Heart left ventricle (tissue), 16 donors: Measurements from ENCODE around the gene ORC1. TPM values are rescaled to one million over a fixed set of nuclear protein-coding genes. Genes with fewer than 3 reads are reported as not detected.

Experiments
- ATAC-seq, 4 donors: fragments of 200-7000 bp; cut with Tn5 transposase; one replicate each; pipeline ENCODE4 v1.9.1; 2020 to 2022; ENCODE audit warnings: moderate library complexity in 4 of 4, mild to moderate bottlenecking in 3 of 4, moderate number of reproducible peaks in 1 of 4
- DNase-seq, 5 donors: peaks; one replicate each; pipeline ENCODE4 v3.0.0-alpha.2; 2020
- H3K27ac ChIP-seq, 12 donors: fragments of 200-600 bp; sonication (generic) in 4 of 12; one replicate each; pipeline versions ENCODE4 v1.5.0 to v1.8.0; 2016 to 2022; ENCODE audit warnings: mild to moderate bottlenecking in 2 of 12
- H3K27me3 ChIP-seq, 9 donors: fragments of 200-600 bp; sonication (generic) in 2 of 9; one replicate each; pipeline versions ENCODE4 v1.5.1 to v1.8.0; 2016 to 2022; ENCODE audit warnings: mild to moderate bottlenecking in 3 of 9
- H3K36me3 ChIP-seq, 9 donors: fragments of 200-600 bp; sonication (generic) in 2 of 9; one replicate each; pipeline versions ENCODE4 v1.5.0 to v1.8.0; 2018 to 2022; ENCODE audit warnings: mild to moderate bottlenecking in 2 of 9
- H3K4me1 ChIP-seq, 12 donors: fragments of 200-600 bp; sonication (generic) in 4 of 12; one replicate each; pipeline versions ENCODE4 v1.5.0 to v1.8.0; 2016 to 2022; ENCODE audit warnings: mild to moderate bottlenecking in 3 of 12
- H3K4me3 ChIP-seq, 12 donors: fragments of 200-600 bp; sonication (generic) in 4 of 12; one replicate each; pipeline versions ENCODE4 v1.5.0 to v1.8.0; 2017 to 2022; ENCODE audit warnings: mild to moderate bottlenecking in 9 of 12, moderate library complexity in 4 of 12
- H3K9me3 ChIP-seq, 12 donors: fragments of 200-600 bp; sonication (generic) in 4 of 12; one replicate each; pipeline versions ENCODE4 v1.5.0 to v1.8.0; 2016 to 2022; ENCODE audit warnings: mild to moderate bottlenecking in 1 of 12
- CTCF ChIP-seq, 12 donors: fragments of 200-600 bp; sonication (generic) in 4 of 12; IDR thresholded peaks; one replicate each; pipeline versions ENCODE4 v1.5.0 to v1.8.0; 2018 to 2022; ENCODE audit warnings: antibody characterized with exemption in 12 of 12, mild to moderate bottlenecking in 5 of 12
- POLR2A ChIP-seq, 2 donors: fragments of 450-650 bp; IDR thresholded peaks; one replicate each; pipeline ENCODE4 v1.6.1; 2017; ENCODE audit warnings: antibody characterized with exemption in 2 of 2, mild to moderate bottlenecking in 2 of 2, moderate library complexity in 2 of 2
- WGBS, 4 donors: extraction: QIAGEN DNeasy Blood & Tissue Kit in 2 of 4; methylation state at CpG; one replicate each; pipeline versions ENCODE4 v1.1.5 to v1.1.7; 2013 to 2018; 5-methylcytosine and 5-hydroxymethylcytosine counted together
- intact Hi-C, 10 donors: fragments of 100-400 bp; cut with DNase I; formaldehyde crosslinking; loops; one replicate each; pipeline versions ENCODE4 v1.11.1 to v1.14.2; 2022
- polyA plus RNA-seq, 2 donors: library from polyadenylated mRNA; stranded (reverse); fragments of 200-250 nt; gene quantifications; one replicate each; pipeline ENCODE4 v1.2.3, GENCODE V29; 2013
- total RNA-seq, 9 donors: library from RNA; depleted of rRNA in 2 of 9; stranded (reverse); fragments of >200 nt in 2 of 9; fragmentation: NEBNext Ultra II Directional in 3 of 9; extraction: Animal tissue kit (Norgen Biotek cat#: 25700) in 3 of 9; gene quantifications; one replicate each; pipeline versions ENCODE4 v1.1.0 to v1.2.4, GENCODE V29; 2016 to 2023
- donor health status: ischemic (EF 13 %, LVEDD 7.1; RV severe dilation, severe dysfunction).
- donor health status: healthy with polysubstance abuse.
- donor health status: DM: no; HTN: yes; CAD: no.
- donor health status: DM: no; HTN: no; CAD: no.
- donor health status: ischemic (EF 25% LVEDD 6.9; RV normal size, moderate dysfunction).
- donor health status: ischemic (EF 25% LVEDD 5.7; RV mildly dilated, moderate dysfunction).
- donor health status: healthy.
- donor health status: DM: yes; HTN: yes; CAD: no.
- donor health status: ischemic (EF 35%, LVEDD 5.7; RV mildly dilated, moderate dysfunction).
- donor health status: nonischemic (EF 11% LVEDD 7.7; RV severe dilation, severe dysfunction).
- donor health status: DM: yes; HTN: yes; CAD: no.
- donor health status: PGD.
- donor health status: ischemic (EF 29% LVEDD 5.4; RV normal size, mild dysfunction).
- donor health status: nonischemic (EF 23%, LVEDD 6.1; RV moderate dilation, normal function).

Gene ORC1
- total and polyA plus RNA-seq, 11 donors = 0.09 to 1.4 (median 0.19) TPM; not detected in 4

- Histone ChIP-seq H3K4me1 (peaks cover 0 to 3% (median 0%) of the 10 kb centered on the region in 12 donors), H3K27me3 (no peaks in the 10 kb centered on the region), H3K4me3 (no peak overlapping the region), H3K36me3 (peaks cover 0 to 100% (median 100%) of the 10 kb centered on the region in 9 donors), H3K27ac (no peak overlapping the region), H3K9me3 (no peaks in the 10 kb centered on the region)
- TF ChIP-seq CTCF (IDR thresholded peaks at IDR 0.05) (no peak), POLR2A (IDR thresholded peaks at IDR 0.05) (no peak)
- intact Hi-C loops = loop anchor here in 1 of 10 donors (10.0 kb wide), 1 partner anchor 271 kb away; no protein-coding TSS in a partner anchor
- ATAC-seq (no peak), DNase-seq (no peak)
- WGBS, 4 donors = 95 to 97% (median 95%) methylated on average over 10 of the region's 10 CpGs
Observed at GRCh38 chr1:52413410-52413989, 9.3 kb upstream of the ORC1 start.

- no peaks in the 10 kb centered on the region for H3K9me3 ChIP-seq
- H3K4me3 ChIP-seq = peak overlapping the region; percentile 64 to 96 (median 88)
- intact Hi-C loops = loop anchor here in 5 of 10 donors (2.0 to 10.0 kb wide), 4 partner anchors 38 to 280 kb away; partner anchors contain the start of gene CC2D1B (in 4 of the 5)
- peak overlapping the region; percentile 65 to 94 (median 85) for H3K27ac ChIP-seq
- H3K4me1 ChIP-seq = peaks cover 0 to 31% (median 18%) of the 10 kb centered on the region in 12 donors
- 3 to 4% (median 3%) methylated on average over 8 of the region's 8 CpGs for WGBS, 4 donors
- DNase-seq (no peak), ATAC-seq (peak in 2 of 4 donors; percentile 2)
- no peaks in the 10 kb centered on the region for H3K27me3 ChIP-seq
- TF ChIP-seq CTCF (IDR thresholded peaks at IDR 0.05) = peak in 1 of 12 donors; percentile 1
- no peak for TF ChIP-seq POLR2A (IDR thresholded peaks at IDR 0.05)
- H3K36me3 ChIP-seq = peaks cover 0 to 43% (median 31%) of the 10 kb centered on the region in 9 donors
Observed at GRCh38 chr1:52404975-52405338, 734 bp upstream of the ORC1 start.

- Histone ChIP-seq H3K4me1 (peaks cover 0 to 31% (median 18%) of the 10 kb centered on the region in 12 donors), H3K9me3 (no peaks in the 10 kb centered on the region), H3K36me3 (peaks cover 0 to 30% (median 18%) of the 10 kb centered on the region in 9 donors), H3K27ac (peak overlapping the region in 8 of 12 donors; percentile 6 to 94 (median 86)), H3K27me3 (no peaks in the 10 kb centered on the region), H3K4me3 (peak overlapping the region; percentile 64 to 96 (median 88))
- DNase-seq (no peak), ATAC-seq (peak in 1 of 4 donors; percentile 4)
- WGBS, 4 donors = 0% methylated on average over 16 of the region's 16 CpGs
- TF ChIP-seq POLR2A (IDR thresholded peaks at IDR 0.05) (no peak), CTCF (IDR thresholded peaks at IDR 0.05) (no peak)
- intact Hi-C loops = loop anchor here in 5 of 10 donors (2.0 to 10.0 kb wide), 4 partner anchors 36 to 281 kb away; partner anchors contain the start of gene CC2D1B (in 4 of the 5)
Observed at GRCh38 chr1:52403566-52404115, 582 bp downstream of the ORC1 start.

GRCh38 chr1:52402860-52403240 lies 1.4 kb downstream of the ORC1 start:
- Histone ChIP-seq H3K27me3 (no peaks in the 10 kb centered on the region), H3K36me3 (peaks cover 0 to 22% (median 10%) of the 10 kb centered on the region in 9 donors), H3K9me3 (no peaks in the 10 kb centered on the region), H3K27ac (no peak overlapping the region), H3K4me1 (peaks cover 0 to 31% (median 18%) of the 10 kb centered on the region in 12 donors), H3K4me3 (peak overlapping the region in 1 of 12 donors; percentile 73)
- DNase-seq = no peak
- no peak for ATAC-seq
- WGBS, 4 donors = 65 to 72% (median 69%) methylated on average over 3 of the region's 3 CpGs
- intact Hi-C loops = loop anchor here in 4 of 10 donors (5.0 to 10.0 kb wide), 3 partner anchors 36 to 282 kb away; partner anchors contain the start of gene CC2D1B (in 3 of the 4)
- no peak for TF ChIP-seq CTCF (IDR thresholded peaks at IDR 0.05)
